Stimulated activated CD8-positive, alpha-beta memory T cell treated with anti-CD3 and anti-CD28 coated beads, Interleukin-15, amount 100 ng/mL, for 4 hours (primary cell): ENCODE results near the gene NCAM2.
"Not testable (repeated sequence)": the region's sequence is repeated elsewhere in the genome, so short reads cannot be mapped to it uniquely, and the experiment has no call there.

Source experiments
- DNase-seq, 2 donors: peaks; one replicate each; pipeline ENCODE4 v3.0.0-alpha.2; 2020; ENCODE audit warnings: low read depth in 2 of 2

NCAM2 gene

DNA sequence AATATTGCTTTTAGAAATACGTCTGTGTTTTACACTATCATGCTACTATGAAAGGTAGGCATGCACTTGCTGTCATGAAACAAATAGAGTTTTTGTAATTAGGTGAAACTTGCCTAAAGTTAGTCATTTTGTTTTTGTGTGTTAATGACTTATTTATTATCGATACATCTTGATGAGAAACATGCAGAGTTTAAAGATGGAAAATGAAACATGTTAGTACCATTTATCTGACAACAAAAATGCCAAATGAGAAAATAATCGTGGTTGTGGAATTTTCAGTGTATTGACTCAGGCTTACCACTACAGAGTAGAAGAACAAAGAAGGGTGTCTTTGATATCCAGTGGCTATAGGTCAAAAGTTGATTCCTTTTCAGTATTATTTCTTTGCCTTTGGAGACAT, 105.5 kb downstream of the NCAM2 start:
- no peak for DNase-seq

DNA sequence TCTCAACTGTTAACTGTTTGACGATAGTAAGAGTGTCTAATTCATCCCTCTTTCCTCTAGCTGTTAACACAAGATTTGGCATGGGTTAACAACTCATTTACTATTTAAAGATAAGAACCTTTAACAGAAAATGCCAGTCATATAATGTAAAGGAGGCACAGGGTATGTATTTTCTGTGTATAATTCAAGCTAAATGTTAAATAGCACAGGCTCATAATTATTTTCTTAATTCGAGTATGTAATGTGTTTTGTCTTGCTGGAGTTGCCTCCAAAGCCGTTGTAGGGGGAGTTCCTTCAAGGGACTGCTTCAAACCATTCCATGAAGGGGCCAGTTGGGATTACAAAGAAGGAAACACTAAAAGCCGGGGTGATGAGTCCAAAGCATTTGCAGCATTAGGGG, 111.5 kb downstream of the NCAM2 start:
- DNase-seq = no peak

DNA sequence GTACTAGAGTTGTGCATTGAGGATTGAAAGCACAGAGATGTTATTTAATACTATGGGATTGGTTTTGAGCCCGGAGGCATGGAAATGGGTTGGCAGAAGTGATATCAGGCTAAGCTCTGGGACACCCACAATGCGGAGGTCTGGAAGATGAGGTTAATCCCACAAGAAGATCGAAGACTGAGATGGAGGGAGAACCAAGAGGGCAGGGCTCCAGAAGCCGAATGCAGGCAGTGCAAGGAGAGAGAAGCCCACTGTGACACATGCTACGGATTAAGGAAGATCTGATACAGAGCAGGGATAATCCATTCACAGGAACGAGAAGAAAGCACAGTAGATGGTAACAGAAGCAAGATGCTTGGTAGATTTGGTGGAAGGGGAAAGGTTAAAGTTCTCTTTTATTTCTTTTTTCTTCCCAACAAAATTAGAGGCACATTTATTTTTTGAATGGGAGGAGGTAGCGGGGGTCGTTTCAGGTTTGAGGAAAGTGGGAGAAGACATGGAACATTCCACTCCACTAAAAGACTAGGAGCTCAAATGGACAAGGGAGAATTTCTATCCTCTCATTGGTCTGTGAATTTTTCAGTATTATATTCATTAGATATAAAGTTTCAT, 113.2 kb downstream of the NCAM2 start:
- no peak for DNase-seq

DNA sequence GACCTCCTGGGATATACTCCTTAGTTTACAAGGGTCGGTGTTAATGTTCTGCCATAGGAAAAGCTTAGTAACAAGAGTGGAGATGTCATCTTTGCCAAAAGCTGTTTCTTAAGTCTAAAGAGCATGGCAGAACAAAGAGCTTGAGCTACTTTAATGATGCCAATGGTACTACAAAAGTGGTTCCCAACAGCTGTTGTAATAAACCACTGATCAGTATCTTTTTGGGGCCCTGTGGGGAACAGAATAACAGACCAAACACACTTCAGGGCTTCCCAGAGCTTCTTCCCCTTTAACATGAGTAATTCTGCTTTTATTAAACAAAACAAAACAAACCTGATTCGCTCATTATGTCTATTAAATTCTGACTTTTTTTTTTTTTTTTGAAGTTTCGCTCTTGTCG, 116.3 kb downstream of the NCAM2 start:
- DNase-seq = no peak

DNA sequence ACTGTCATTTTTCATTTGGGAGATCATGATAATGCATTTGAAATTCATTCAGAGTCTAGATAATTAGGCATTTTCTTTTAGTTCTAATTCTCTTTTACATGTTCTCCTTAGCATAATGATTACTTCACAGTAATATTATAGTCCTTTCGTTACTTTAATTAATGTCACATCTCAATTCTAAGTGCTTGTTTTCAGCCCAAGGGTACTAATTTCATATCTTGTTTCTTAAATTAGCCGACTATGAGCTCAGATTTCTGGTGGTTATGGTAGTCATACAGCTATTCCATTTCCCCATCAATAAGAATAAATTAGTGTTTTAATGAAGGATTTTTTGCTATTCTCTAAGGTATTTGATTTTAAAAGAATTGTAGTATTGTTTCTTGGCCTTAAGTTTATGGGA, 120.9 kb downstream of the NCAM2 start:
- DNase-seq = no peak

DNA sequence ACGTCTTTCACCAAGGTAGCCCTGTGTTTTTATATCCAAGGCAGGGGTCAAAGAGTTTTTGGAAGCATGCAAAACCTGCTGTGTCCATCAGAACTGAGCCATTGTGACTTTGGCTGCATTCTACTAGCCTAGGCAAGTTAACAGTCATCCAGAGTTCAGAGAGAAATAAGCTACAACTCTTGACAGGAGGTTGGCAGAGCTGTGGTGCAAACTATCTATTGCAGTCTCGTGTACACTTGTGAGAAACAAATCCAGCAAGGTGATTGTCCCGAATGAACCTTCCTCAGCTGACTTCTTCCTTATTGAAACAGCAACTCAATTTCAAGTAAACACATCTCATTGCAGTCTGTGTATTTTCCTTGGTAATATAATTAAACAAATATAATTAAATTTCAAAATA, 124.5 kb downstream of the NCAM2 start:
- DNase-seq = no peak

DNA sequence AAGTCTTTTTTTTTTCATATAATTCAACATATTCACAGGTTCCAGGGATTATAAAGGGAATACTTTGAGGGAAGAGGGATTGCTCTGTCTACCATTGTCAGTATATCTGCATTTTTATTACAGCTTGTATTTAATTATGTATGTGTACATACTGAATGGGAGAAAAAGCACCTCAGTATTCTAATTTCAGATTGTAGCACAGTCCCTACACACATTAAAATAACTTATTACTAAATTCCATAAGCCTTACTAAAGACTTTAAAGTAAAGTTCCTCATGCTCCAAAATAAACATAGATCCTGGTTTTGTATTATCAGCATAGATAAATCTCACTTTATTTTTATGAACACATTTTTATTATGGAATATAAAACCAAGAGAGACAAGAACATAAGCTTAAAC, 134.2 kb downstream of the NCAM2 start:
- DNase-seq = no peak

DNA sequence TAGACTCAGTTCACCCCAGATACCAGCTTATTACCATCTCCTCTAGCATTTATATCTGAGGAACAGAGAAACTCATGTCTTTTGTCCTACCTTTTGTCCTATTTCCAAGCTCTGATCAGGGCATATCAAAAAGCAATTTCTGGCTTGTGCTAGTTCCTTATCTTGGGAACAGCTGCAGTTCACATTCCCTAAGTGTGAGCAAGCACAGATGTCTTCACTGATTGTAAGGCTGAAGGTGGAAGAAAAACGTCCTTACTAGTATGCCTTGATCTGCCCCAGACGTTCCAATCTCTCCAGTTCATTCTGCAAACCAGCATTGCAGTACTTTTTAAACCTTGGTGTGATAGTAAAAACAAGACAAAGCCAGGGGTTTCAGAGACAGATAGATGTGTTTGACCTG, 139.8 kb downstream of the NCAM2 start:
- no peak for DNase-seq

DNA sequence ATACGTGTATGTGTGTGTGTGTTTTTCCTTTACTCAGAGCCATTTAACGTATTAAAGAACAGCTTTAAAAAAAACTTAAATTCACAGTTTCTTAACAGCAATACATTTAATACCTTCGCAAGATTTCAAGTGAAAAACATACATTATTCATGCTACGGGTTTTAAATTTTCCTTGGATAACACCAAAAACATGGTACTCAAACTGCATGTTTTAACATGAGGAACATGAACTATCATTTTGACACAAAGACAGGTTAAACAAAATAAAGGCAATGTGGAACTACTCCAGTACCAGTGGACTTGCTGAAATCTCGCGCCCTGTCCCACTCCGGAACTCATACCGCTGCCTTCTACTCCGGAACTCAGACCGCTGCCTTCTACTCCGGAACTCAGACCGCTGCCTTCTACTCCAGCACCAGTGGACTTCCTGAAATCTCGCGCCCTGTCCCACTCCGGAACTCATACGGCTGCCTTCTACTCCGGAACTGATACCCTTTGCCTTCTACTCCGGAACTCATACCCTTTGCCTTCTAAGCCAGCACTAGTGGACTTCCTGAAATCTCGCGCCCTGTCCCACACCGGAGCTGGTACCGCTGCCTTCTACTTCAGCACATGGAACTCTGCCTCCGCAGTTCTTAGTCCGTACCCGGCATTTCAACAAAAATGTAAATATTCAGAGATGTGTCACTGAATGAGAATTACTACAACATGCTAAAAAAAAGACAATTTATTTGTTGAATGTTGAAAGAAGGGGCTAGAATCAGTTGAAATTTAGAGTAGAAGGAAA, 148.6 kb downstream of the NCAM2 start:
- DNase-seq = no peak

DNA sequence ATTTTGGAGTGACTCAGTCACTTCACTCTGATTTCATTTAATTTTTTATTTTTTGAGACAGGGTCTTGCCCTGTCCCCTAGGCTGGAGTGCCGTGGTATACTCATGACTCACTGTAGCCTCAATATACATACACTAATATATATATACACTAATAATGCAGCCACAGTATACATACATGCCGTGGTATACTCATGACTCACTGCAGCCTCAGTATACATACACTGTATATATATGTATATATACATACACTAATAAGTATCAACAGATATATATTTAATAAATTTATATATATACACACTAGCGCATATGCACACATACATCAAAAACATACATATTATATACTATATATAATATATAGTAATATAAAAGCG, 149.2 kb downstream of the NCAM2 start:
- DNase-seq = no peak

DNA sequence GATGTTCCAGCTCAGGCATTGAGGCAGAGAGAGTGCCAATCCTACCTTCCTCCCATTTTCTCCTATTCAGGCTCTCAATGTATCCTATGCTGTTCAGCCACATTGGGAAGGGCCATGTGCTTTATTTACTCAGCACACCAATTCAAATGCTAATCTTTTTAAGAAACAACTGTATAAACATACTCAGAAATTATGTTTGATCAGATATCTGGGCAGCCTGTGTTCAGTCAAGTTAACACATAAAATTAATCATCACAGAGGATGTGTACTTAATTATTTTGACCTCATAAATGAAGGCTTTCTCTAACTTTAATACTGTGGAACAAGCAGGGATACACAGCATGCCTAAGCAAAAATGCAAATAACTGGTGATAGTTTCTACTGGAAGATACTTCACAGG, 149.8 kb downstream of the NCAM2 start:
- DNase-seq = no peak

DNA sequence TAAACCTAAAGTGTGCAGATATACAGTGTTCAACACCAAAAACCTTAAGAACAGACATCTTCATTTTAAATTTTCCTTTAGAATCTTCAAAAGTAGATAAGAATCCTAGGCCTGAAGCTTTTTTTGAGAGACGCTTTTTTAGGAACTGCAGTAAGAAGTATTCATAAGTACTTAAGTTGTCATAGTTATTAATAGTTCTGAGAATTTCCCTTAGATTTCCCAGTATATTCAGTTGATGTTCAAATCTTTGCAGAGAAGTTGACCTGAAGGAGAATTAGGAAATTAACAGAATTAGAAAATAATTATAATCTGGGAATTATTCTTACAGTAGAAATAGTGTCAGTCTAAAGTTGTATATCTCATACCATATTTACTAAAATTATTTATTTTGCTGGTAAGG, 150.3 kb downstream of the NCAM2 start:
- DNase-seq = no peak

DNA sequence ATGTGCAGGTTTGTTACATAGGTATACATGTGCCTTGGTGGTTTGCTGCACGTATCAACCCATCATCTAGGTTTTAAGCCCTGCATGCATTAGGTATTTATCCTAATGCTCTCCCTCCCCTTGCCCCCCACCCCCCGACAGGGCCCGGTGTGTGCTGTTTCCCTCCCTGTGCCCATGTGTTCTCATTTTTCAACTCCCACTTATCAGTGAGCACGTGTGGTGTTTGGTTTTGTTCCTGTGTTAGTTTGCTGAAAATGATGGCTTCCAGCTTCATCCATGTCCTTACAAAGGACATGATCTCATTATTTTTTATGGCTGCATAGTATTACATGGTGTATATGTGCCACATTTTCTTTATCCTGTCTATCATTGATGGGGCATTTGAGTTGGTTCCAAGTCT, 151.2 kb downstream of the NCAM2 start:
- DNase-seq = not testable (repeated sequence)

DNA sequence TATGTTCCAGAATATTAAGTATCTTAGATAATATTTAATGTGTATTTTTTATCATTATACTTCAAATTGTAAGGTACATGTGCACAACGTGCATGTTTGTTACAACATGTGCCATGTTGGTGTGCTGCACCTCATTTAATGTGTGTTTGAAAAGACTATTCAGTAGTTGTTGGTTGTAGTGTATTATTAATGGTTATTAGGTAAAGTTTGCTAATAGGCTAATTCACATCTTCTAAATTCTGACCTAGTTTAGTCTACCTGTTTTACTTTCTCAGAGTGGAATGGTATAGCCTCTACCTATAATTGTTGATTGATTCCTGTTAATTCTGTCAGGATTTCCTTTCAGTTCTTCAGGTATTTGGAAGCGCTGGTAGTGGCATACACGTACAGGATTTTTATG, 153.0 kb downstream of the NCAM2 start:
- no peak for DNase-seq

DNA sequence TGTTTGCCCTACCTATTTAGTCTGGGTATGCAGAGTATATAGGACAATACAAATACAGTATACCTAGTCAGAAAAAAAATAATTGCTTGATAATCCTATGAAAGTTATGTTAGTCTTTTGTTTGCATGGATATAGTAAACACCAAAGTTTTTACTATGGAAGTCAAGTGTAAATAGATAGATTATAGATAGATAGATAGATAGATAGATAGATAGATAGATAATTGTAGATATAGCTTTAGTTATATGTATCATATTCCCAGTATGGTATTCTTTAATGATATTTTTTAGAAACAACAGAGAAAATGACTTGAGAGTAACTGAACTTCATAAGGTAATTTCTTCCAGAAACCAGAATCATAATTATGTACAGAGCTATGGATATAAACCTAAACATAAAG, 158.2 kb downstream of the NCAM2 start:
- DNase-seq = no peak

DNA sequence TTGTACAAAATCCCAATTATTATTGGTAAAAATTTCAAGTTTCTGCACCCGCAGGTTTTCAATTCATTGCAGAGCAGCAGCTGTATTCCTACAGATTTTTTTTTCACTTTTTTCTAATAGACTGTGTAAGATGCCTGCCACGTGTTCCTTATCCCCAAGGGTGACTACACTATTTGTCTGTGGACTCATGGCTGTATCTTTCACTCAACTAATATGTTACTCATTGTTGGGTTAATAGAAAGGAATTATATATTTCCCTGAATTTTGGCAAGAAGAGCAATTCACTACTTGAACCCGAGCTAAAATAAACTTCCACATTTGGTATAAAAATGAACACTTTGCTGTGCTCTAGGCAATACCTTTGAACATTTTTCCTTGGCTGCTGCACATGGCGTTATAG, 158.7 kb downstream of the NCAM2 start:
- no peak for DNase-seq

DNA sequence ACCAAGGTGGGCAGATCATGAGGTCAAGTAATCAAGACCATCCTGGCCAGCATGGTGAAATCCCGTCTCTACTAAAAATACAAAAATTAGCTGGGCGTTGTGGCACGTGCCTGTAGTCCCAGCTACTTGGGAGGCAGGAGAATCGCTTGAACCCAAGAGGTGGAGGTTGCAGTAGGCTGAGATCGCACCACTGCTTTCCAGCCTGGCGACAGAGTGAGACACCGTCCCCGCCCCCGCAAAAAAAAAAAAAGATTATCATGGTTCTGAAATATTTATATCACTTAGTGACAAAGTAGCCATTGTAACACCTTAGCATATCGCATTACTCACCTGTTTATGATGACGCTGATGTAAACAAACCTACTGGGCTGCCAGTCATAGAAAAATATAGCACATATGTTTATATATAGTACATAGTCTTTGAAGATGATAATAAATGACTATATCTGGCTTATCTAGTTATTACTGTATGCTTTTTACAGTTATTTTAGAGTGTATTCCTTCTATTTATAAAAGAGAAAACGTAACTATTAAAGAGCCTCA, 160.2 kb downstream of the NCAM2 start:
- DNase-seq = no peak

DNA sequence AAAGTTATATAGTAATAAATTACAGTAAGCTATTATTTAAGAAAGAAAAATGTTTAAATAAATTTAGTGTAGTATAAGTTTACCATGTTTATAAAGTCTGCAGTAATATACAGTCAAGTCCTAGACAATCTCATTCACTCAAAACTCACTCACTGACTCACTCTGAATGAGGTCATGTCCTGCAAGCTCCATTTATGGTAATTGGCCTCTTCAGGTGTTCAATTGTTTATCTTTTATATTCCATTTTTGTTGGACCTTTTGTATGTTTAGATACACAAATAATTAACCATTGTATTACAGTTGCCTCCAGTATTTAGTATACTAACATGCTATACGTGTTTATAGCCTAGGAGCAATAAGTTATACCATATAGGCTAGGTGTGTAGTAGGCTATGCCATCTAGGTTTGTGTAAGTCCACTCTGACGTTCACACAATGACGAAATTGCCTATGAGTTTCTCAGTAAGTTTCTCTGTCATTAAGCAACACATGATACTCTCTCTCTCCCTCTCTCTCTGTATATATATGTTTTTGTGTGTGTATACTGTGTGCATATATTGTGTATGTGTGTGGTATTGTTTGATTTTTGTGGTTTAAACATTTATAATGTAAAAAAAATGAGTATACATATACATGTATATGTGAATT, 161.2 kb downstream of the NCAM2 start:
- DNase-seq = no peak

DNA sequence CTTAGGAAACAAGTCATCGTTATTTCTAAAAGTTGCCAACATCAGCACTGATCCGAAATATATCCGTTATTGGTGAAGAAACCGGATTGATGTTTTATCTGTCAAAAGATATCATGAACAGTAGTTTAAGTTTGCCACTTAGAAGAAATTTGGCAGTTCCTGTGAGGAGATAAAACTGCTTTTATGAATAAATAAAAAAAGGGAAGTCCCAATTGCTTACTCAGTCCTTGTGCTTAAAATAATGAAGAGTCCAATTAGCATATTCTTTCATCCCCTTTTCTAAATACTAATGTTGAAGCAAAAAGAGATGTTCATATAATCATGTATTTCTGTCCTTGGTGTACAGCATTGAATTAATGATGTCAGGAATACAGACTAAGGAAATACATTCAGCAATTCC, 164.6 kb downstream of the NCAM2 start:
- no peak for DNase-seq

DNA sequence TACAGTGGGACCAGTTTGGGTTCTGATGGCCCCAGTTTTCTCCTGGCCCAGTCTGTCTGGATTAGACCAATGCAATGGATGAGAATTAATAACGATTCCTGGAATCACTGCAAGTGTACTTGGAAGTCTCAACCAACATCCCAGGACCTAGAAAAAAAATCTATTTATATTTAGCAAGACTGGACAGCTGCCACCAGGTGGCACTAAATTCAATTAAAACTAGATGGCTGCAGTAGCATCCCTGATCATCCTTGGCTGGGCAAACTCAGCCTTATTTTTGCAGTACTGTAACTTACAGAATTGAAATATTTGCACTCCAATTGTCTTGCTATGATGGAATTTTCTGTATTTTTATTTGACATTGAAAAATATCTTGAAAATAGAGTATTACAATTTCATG, 165.7 kb downstream of the NCAM2 start:
- DNase-seq = no peak

DNA sequence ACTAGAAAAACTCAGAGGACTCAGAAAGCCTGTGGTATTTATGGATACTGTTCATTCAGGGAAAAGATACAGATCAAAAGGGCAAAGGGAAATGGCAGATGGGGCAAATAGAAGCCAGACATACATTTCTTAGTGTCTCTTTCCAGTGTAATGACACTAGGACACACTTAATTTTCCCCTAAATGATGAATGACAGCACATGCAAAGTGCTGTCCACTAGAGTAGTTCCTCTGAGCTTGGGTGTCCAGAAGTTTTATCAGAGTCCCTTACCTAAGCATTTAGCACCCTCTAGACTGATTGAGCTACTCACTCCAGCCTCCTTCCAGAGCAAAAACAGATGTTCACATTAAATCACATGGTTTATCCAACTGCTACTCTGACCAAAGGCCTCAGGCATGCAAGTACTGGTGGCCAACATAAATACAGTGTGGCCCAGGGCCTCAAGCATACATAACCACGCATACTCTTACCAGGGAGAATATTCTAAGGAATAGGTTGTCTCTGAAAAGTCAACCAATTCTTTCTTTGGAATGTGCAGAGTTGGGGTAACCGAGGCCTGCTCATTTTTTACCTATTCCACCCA, 166.9 kb downstream of the NCAM2 start:
- no peak for DNase-seq

DNA sequence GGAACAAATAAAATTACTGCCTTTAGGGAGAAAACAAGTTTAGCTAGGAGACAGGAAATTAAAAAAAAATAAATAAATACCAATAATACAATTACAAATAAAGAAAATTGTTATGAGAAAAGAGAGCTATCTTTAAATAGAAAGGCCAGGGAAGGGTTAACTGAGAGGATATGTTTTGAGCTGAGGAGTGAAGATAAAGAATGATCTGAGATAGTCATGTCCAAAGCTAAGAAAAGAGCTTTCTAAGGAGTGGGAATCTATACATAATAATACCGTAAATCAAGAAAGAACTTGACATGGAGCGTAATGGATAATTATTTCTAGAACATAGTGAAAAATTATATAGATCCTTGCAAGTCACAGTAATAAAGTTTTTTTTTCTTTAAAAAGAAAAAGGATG, 176.5 kb downstream of the NCAM2 start:
- no peak for DNase-seq
